ENCODE results near the gene ATP2C1.

The ATP2C1 gene

DNA sequence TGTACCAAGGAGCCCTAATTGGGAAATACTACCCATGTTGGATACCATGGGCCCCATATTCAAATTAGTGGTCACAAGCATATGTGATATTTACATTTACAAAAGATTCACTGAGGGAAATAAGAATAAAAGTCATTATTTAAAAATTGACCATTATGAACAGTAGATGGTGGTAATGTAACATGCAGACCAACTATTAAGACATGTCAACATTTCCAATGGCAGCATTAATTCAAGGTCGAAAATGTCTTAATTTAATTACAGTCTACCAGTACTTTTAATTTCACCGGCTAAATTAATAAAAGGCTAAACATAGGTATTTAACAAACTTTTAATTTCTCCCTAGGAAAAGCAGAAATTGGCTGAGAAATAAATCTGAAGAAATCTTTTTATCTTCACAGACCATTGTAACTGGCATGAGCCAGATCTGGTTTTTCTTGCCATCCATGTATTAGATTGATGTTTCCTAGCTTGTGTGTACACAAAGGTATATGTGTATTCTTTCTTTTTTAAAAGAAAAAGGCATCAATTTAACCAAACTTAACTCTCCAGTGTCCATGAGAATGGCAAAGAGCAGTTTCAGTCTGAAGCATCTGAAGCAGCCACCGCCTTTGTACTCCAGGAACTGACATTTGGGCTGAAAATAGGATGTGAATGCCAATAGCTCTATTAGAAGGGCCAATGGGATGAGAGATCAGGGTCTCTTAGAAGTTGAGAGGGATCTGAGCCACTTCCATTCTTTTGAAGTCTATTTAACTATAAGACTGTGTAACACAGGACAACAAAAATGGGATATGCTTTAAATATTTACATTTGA is 159.4 kb downstream of the ATP2C1 start:
- no peak for DNase-seq

Measured in activated CD4-positive, alpha-beta T cell treated with anti-CD3 and anti-CD28 coated beads, Interleukin-2, amount 50 U/mL, for 16 hours (primary cell).